ENCODE measurements around the gene CUL5.

The CUL5 gene

GRCh38 chr11:108063410-108063809 is 54.7 kb downstream of the CUL5 start:
- Histone ChIP-seq H3K27me3 (ENCODE audit: insufficient read depth, low read length) (no peaks in the 10 kb centered on the region), H3K36me3 (ENCODE audit: control insufficient read depth in 1 of 2, insufficient read depth in 2 of 2, low read length in 2 of 2) (peaks cover 9 to 12% of the 10 kb centered on the region in 2 experiments), H3K4me1 (ENCODE audit: control insufficient read depth in 1 of 2, insufficient read depth in 2 of 2, low read length in 2 of 2) (no peaks in the 10 kb centered on the region), H3K4me3 (ENCODE audit: low read depth, low read length) (no peak overlapping the region), H3K4ac (ENCODE audit: low read depth, low read length) (no peak overlapping the region), H3K9me3 (ENCODE audit: insufficient read depth, low read depth, low read length) (no peaks in the 10 kb centered on the region), H3K79me1 (ENCODE audit: low read length) (no peaks in the 10 kb centered on the region), H3K18ac (ENCODE audit: low read length) (no peak overlapping the region), H3K27ac (ENCODE audit: low read depth, low read length) (no peak overlapping the region), H2BK120ac (ENCODE audit: insufficient read depth, low read length, poor library complexity) (no peak overlapping the region), H4K12ac (ENCODE audit: low read depth, low read length) (no peak overlapping the region), H2BK12ac (ENCODE audit: low read length) (no peak overlapping the region), H2AK5ac (ENCODE audit: low read length) (no peak overlapping the region), H3K14ac (ENCODE audit: low read length) (no peak overlapping the region), H4K91ac (ENCODE audit: low read depth, low read length) (no peak overlapping the region), H3K79me2 (ENCODE audit: control insufficient read depth, insufficient read depth, low read length, poor library complexity) (no peaks in the 10 kb centered on the region), H2AFZ (ENCODE audit: insufficient read depth, low read length, poor library complexity) (no peak overlapping the region), H3K9ac (ENCODE audit: low read length) (no peak overlapping the region), H3K4me2 (ENCODE audit: low read length) (no peak overlapping the region), H2BK5ac (ENCODE audit: low read depth, low read length, poor library complexity) (no peak overlapping the region), H3K23ac (ENCODE audit: low read length) (no peak overlapping the region), H4K8ac (ENCODE audit: low read depth, low read length) (no peak overlapping the region)
- no peak for DNase-seq
- no CpG with 5 or more reads among the region's 2 CpGs for WGBS (ENCODE audit: extremely low coverage, insufficient coverage, insufficient read length)

- no peak overlapping the region for H3K18ac ChIP-seq (ENCODE audit: low read length)
- no peaks in the 10 kb centered on the region for H3K79me1 ChIP-seq (ENCODE audit: low read length)
- H2BK5ac ChIP-seq (ENCODE audit: low read depth, low read length, poor library complexity) = no peak overlapping the region
- no peak overlapping the region for H2BK120ac ChIP-seq (ENCODE audit: insufficient read depth, low read length, poor library complexity)
- H3K4ac ChIP-seq (ENCODE audit: low read depth, low read length) = no peak overlapping the region
- H3K27ac ChIP-seq (ENCODE audit: low read depth, low read length) = no peak overlapping the region
- no peak overlapping the region for H2BK12ac ChIP-seq (ENCODE audit: low read length)
- H2AK5ac ChIP-seq (ENCODE audit: low read length) = no peak overlapping the region
- no peak overlapping the region for H3K9ac ChIP-seq (ENCODE audit: low read length)
- H3K79me2 ChIP-seq (ENCODE audit: control insufficient read depth, insufficient read depth, low read length, poor library complexity) = no peaks in the 10 kb centered on the region
- H3K4me2 ChIP-seq (ENCODE audit: low read length) = no peak overlapping the region
- DNase-seq = no peak
- H4K91ac ChIP-seq (ENCODE audit: low read depth, low read length) = no peak overlapping the region
- no peak overlapping the region for H3K4me3 ChIP-seq (ENCODE audit: low read depth, low read length)
- no peak overlapping the region for H4K12ac ChIP-seq (ENCODE audit: low read depth, low read length)
- no peak overlapping the region for H4K8ac ChIP-seq (ENCODE audit: low read depth, low read length)
- no peaks in the 10 kb centered on the region for H3K9me3 ChIP-seq (ENCODE audit: insufficient read depth, low read depth, low read length)
- no peak overlapping the region for H2AFZ ChIP-seq (ENCODE audit: insufficient read depth, low read length, poor library complexity)
- H3K36me3 ChIP-seq (ENCODE audit: control insufficient read depth in 1 of 2, insufficient read depth in 2 of 2, low read length in 2 of 2) = peaks cover 14 to 19% of the 10 kb centered on the region in 2 experiments
- H3K14ac ChIP-seq (ENCODE audit: low read length) = no peak overlapping the region
- no peaks in the 10 kb centered on the region for H3K4me1 ChIP-seq (ENCODE audit: control insufficient read depth in 1 of 2, insufficient read depth in 2 of 2, low read length in 2 of 2)
- no peaks in the 10 kb centered on the region for H3K27me3 ChIP-seq (ENCODE audit: insufficient read depth, low read length)
- H3K23ac ChIP-seq (ENCODE audit: low read length) = no peak overlapping the region
Observed at GRCh38 chr11:108069947-108070346, 61.2 kb downstream of the CUL5 start.

- WGBS (ENCODE audit: extremely low coverage, insufficient coverage, insufficient read length) = no CpG with 5 or more reads among the region's 1 CpG
- Histone ChIP-seq H3K79me1 (ENCODE audit: low read length) (no peaks in the 10 kb centered on the region), H3K4me2 (ENCODE audit: low read length) (no peak overlapping the region), H2BK5ac (ENCODE audit: low read depth, low read length, poor library complexity) (no peak overlapping the region), H3K36me3 (ENCODE audit: control insufficient read depth in 1 of 2, insufficient read depth in 2 of 2, low read length in 2 of 2) (peaks cover 9 to 13% of the 10 kb centered on the region in 2 experiments), H3K79me2 (ENCODE audit: control insufficient read depth, insufficient read depth, low read length, poor library complexity) (no peaks in the 10 kb centered on the region), H3K27me3 (ENCODE audit: insufficient read depth, low read length) (no peaks in the 10 kb centered on the region), H3K27ac (ENCODE audit: low read depth, low read length) (no peak overlapping the region), H3K4me3 (ENCODE audit: low read depth, low read length) (no peak overlapping the region), H3K23ac (ENCODE audit: low read length) (no peak overlapping the region), H4K12ac (ENCODE audit: low read depth, low read length) (no peak overlapping the region), H3K18ac (ENCODE audit: low read length) (no peak overlapping the region), H4K91ac (ENCODE audit: low read depth, low read length) (no peak overlapping the region), H4K8ac (ENCODE audit: low read depth, low read length) (no peak overlapping the region), H3K9ac (ENCODE audit: low read length) (no peak overlapping the region), H2BK12ac (ENCODE audit: low read length) (no peak overlapping the region), H3K4ac (ENCODE audit: low read depth, low read length) (no peak overlapping the region), H2AK5ac (ENCODE audit: low read length) (no peak overlapping the region), H3K9me3 (ENCODE audit: insufficient read depth, low read depth, low read length) (no peaks in the 10 kb centered on the region), H3K14ac (ENCODE audit: low read length) (no peak overlapping the region), H3K4me1 (ENCODE audit: control insufficient read depth in 1 of 2, insufficient read depth in 2 of 2, low read length in 2 of 2) (no peaks in the 10 kb centered on the region), H2BK120ac (ENCODE audit: insufficient read depth, low read length, poor library complexity) (no peak overlapping the region), H2AFZ (ENCODE audit: insufficient read depth, low read length, poor library complexity) (no peak overlapping the region)
- DNase-seq = no peak
Observed at GRCh38 chr11:108084811-108085210, 76.1 kb downstream of the CUL5 start.

DNA sequence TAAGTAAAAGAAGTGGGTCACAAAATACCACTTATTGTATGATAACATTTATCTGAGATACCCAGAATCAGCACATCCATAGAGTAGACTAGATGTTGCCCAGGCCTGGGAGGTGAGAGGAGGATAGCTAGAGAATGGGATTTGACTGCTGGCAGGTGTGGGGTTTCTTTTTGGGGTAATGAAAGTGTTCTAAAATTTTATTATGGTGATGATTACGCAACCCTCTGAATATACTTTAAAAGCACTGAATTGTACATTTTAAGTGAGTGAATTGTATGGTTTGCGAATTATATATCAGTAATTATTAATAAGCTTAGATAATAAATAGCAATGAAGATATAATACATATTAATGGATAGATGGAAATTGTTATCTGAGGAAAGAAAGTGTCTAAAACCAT is 77.0 kb downstream of the CUL5 start:
- H3K4me1 ChIP-seq (ENCODE audit: control insufficient read depth in 1 of 2, insufficient read depth in 2 of 2, low read length in 2 of 2) = no peaks in the 10 kb centered on the region
- H2AK5ac ChIP-seq (ENCODE audit: low read length) = no peak overlapping the region
- H3K23ac ChIP-seq (ENCODE audit: low read length) = no peak overlapping the region
- no peak overlapping the region for H3K4me2 ChIP-seq (ENCODE audit: low read length)
- H3K14ac ChIP-seq (ENCODE audit: low read length) = no peak overlapping the region
- no peak overlapping the region for H3K27ac ChIP-seq (ENCODE audit: low read depth, low read length)
- no peaks in the 10 kb centered on the region for H3K27me3 ChIP-seq (ENCODE audit: insufficient read depth, low read length)
- peaks cover 9 to 16% of the 10 kb centered on the region in 2 experiments for H3K36me3 ChIP-seq (ENCODE audit: control insufficient read depth in 1 of 2, insufficient read depth in 2 of 2, low read length in 2 of 2)
- no peaks in the 10 kb centered on the region for H3K79me1 ChIP-seq (ENCODE audit: low read length)
- no peak overlapping the region for H2AFZ ChIP-seq (ENCODE audit: insufficient read depth, low read length, poor library complexity)
- no peaks in the 10 kb centered on the region for H3K9me3 ChIP-seq (ENCODE audit: insufficient read depth, low read depth, low read length)
- H2BK5ac ChIP-seq (ENCODE audit: low read depth, low read length, poor library complexity) = no peak overlapping the region
- no peak overlapping the region for H3K18ac ChIP-seq (ENCODE audit: low read length)
- H3K9ac ChIP-seq (ENCODE audit: low read length) = no peak overlapping the region
- no peak overlapping the region for H4K91ac ChIP-seq (ENCODE audit: low read depth, low read length)
- H4K8ac ChIP-seq (ENCODE audit: low read depth, low read length) = no peak overlapping the region
- no peak overlapping the region for H3K4ac ChIP-seq (ENCODE audit: low read depth, low read length)
- H2BK120ac ChIP-seq (ENCODE audit: insufficient read depth, low read length, poor library complexity) = no peak overlapping the region
- no peak overlapping the region for H4K12ac ChIP-seq (ENCODE audit: low read depth, low read length)
- no peak for DNase-seq
- H3K79me2 ChIP-seq (ENCODE audit: control insufficient read depth, insufficient read depth, low read length, poor library complexity) = no peaks in the 10 kb centered on the region
- WGBS (ENCODE audit: extremely low coverage, insufficient coverage, insufficient read length) = no CpG with 5 or more reads among the region's 2 CpGs
- no peak overlapping the region for H3K4me3 ChIP-seq (ENCODE audit: low read depth, low read length)
- H2BK12ac ChIP-seq (ENCODE audit: low read length) = no peak overlapping the region

Measured in trophoblast cell (in vitro differentiated cells and primary cell).